HepG2 (cell line): ENCODE results near the gene RNU2-63P. TPM values are rescaled to one million over a fixed set of nuclear protein-coding genes. Genes with fewer than 3 reads are reported as not detected.
A peak's percentile ranks its signal among the peaks of the same experiment; 100 is the strongest.

ENCODE experiments used
- DNMT3B ChIP-seq: conservative IDR thresholded peaks from 2 replicates; pipeline ENCODE4 v1.6.1; 2016; ENCODE audit warnings: missing biosample characterization, control low read depth
- FOXJ3 ChIP-seq: sonication (generic); formaldehyde crosslinking; IDR thresholded peaks from 2 replicates; pipeline ENCODE4 v1.4.0; 2020; ENCODE audit warnings: missing genetic modification reagents, mild to moderate bottlenecking, borderline replicate concordance
- GLI4 ChIP-seq: sonication (generic); formaldehyde crosslinking; IDR thresholded peaks from 2 replicates; pipeline ENCODE4 v1.5.1; 2020; ENCODE audit warnings: missing genetic modification reagents, mild to moderate bottlenecking, moderate library complexity, borderline replicate concordance
- MAZ ChIP-seq, 2 experiments: sonication (generic) in 1 of 2; formaldehyde crosslinking in 1 of 2; IDR thresholded peaks; 2 replicates each; pipeline versions ENCODE4 v1.5.0 to v1.6.1; 2012 to 2020; ENCODE audit warnings: low read depth in 2 of 2, mild to moderate bottlenecking in 2 of 2, borderline replicate concordance in 1 of 2, improper control_type of control experiment in 1 of 2, low read length in 1 of 2, missing genetic modification reagents in 1 of 2, moderate library complexity in 1 of 2
- MYC ChIP-seq: sonication (generic); formaldehyde crosslinking; IDR thresholded peaks from 2 replicates; pipeline ENCODE4 v1.9.0; 2021; ENCODE audit warnings: missing genetic modification reagents, borderline replicate concordance
- PHF21A ChIP-seq: sonication (generic); formaldehyde crosslinking; IDR thresholded peaks from 2 replicates; pipeline ENCODE4 v1.5.0; 2020; ENCODE audit warnings: mild to moderate bottlenecking, missing genetic modification reagents
- PHF8 ChIP-seq: sonication (generic); formaldehyde crosslinking; IDR thresholded peaks from 2 replicates; pipeline ENCODE4 v1.5.0; 2020; ENCODE audit warnings: missing genetic modification reagents
- TARDBP ChIP-seq: sonication (generic); formaldehyde crosslinking; IDR thresholded peaks from 2 replicates; pipeline ENCODE4 v1.8.0; 2022; ENCODE audit warnings: mild to moderate bottlenecking, missing genetic modification reagents
- TCF12 ChIP-seq, 2 experiments: fragments of 450-650 bp in 1 of 2; sonication (generic) in 1 of 2; formaldehyde crosslinking in 1 of 2; IDR thresholded peaks; 2 replicates each; pipeline versions ENCODE4 v1.6.1 to v1.8.0; 2017 to 2022; ENCODE audit warnings: antibody characterized with exemption in 1 of 2, mild to moderate bottlenecking in 1 of 2, missing genetic modification reagents in 1 of 2, moderate library complexity in 1 of 2
- ZNF792 ChIP-seq: IDR thresholded peaks from 2 replicates; pipeline ENCODE4 v1.6.1; 2016
- polyA plus RNA-seq, 8 experiments: library from polyadenylated mRNA; depleted of rRNA in 3 of 8; stranded (reverse) in 7 of 8; unstranded in 1 of 8; fragments of >200 nt; fragmentation: Illumina TruSeq in 4 of 8; extraction: Trizol in 4 of 8; gene quantifications; 2 replicates each; pipeline versions ENCODE4 v1.2.1 to v1.2.3, GENCODE V29; 2011 to 2016; ENCODE audit warnings: low read depth in 4 of 8, missing spikeins in 1 of 8, mixed read lengths in 1 of 8; ENCODE audit not compliant: insufficient read depth in 1 of 8
- total RNA-seq, 5 experiments: library from RNA; depleted of rRNA; stranded (reverse); fragments of >200 nt; fragmentation: Illumina TruSeq; extraction: Trizol; gene quantifications; 2 replicates each; pipeline ENCODE4 v1.2.3, GENCODE V29; 2016; ENCODE audit warnings: low read depth in 1 of 5
- TF ChIP-seq, protein P1 (sequence below): sonication (generic); formaldehyde crosslinking; IDR thresholded peaks from 2 replicates; pipeline ENCODE4 v1.4.0; 2020; ENCODE audit warnings: low read depth, missing genetic modification reagents
- TF ChIP-seq, protein P2 (sequence below): sonication (generic); formaldehyde crosslinking; IDR thresholded peaks from 2 replicates; pipeline ENCODE4 v1.5.0; 2020; ENCODE audit warnings: missing genetic modification reagents
- TF ChIP-seq, protein P3 (sequence below): IDR thresholded peaks from 2 replicates; pipeline ENCODE4 v1.6.1; 2012; ENCODE audit warnings: inconsistent platforms
- TF ChIP-seq, protein P4 (sequence below): sonication (generic); formaldehyde crosslinking; IDR thresholded peaks from 2 replicates; pipeline ENCODE4 v1.8.1; 2023; ENCODE audit warnings: mild to moderate bottlenecking, moderate library complexity, missing genetic modification reagents
- TF ChIP-seq, protein P5 (sequence below): IDR thresholded peaks from 2 replicates; pipeline ENCODE4 v1.6.1; 2016; ENCODE audit warnings: missing compliant biosample characterization, missing genetic modification reagents, borderline replicate concordance
- TF ChIP-seq, protein P6 (sequence below): sonication (generic); formaldehyde crosslinking; IDR thresholded peaks from 2 replicates; pipeline ENCODE4 v1.4.0; 2020; ENCODE audit warnings: missing genetic modification reagents

RNU2-63P gene
- total and polyA plus RNA-seq, 2 of the 13 experiments (the other 11 are each of a cell fraction or from before 2014, with no cell fraction given) = 6.8 TPM; not detected in 1

DNA sequence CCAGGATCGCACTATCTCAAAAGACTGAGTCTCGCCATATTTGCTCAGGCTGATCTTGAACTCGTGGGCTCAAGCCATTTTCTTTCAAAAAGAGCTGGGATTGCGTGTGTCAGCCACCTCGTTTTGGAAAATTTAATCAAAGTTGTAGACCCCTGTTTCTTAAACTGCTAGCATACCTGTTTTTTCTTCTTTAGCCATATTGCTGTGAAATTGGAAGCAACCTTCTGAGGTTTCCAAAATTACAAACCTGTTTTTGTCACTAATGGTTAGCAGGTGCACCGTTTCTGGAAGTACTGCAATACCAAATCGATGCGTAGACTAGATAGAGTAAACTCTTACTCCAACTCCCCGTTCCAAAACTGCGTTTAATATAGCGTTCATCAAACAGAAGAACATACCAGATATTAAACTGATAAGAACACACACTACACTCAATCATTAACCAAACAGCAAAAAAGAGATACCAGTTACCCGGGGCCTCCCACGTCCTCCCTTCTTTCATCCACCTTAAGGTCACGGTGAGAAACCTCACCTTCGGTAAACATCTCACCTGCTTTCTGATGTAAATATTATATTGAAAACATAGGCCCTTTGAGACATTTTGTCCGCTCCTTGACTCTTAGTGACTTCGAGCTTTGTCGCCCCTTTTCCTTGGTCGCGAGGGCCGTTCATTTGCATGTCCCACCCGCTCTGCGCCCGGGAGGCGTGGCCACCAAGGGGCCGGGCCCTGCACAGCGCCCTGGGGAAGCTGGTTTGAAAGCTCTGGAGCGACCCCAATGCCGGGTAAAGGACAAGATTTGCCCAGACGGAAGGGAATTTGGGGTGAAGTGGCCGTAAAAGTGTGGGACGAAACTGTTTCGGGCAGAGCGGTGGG, at the start of gene RNU2-63P (continued):
- TF ChIP-seq MYC = no peak
- peak; percentile 64; the same call in 1 of the 2 replicates for TF ChIP-seq FOXJ3 (CRISPR knock-in tag)
- TF ChIP-seq DNMT3B (CRISPR knock-in tag) = 0 out of 2 replicates have a peak, but pooled peaks have one; percentile 31
- TF ChIP-seq, protein P1, sequence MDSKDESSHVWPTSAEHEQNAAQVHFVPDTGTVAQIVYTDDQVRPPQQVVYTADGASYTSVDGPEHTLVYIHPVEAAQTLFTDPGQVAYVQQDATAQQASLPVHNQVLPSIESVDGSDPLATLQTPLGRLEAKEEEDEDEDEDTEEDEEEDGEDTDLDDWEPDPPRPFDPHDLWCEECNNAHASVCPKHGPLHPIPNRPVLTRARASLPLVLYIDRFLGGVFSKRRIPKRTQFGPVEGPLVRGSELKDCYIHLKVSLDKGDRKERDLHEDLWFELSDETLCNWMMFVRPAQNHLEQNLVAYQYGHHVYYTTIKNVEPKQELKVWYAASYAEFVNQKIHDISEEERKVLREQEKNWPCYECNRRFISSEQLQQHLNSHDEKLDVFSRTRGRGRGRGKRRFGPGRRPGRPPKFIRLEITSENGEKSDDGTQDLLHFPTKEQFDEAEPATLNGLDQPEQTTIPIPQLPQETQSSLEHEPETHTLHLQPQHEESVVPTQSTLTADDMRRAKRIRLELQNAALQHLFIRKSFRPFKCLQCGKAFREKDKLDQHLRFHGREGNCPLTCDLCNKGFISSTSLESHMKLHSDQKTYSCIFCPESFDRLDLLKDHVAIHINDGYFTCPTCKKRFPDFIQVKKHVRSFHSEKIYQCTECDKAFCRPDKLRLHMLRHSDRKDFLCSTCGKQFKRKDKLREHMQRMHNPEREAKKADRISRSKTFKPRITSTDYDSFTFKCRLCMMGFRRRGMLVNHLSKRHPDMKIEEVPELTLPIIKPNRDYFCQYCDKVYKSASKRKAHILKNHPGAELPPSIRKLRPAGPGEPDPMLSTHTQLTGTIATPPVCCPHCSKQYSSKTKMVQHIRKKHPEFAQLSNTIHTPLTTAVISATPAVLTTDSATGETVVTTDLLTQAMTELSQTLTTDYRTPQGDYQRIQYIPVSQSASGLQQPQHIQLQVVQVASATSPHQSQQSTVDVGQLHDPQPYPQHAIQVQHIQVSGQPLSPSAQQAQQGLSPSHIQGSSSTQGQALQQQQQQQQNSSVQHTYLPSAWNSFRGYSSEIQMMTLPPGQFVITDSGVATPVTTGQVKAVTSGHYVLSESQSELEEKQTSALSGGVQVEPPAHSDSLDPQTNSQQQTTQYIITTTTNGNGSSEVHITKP (CRISPR knock-in tag) = peak; percentile 18; the same call in 1 of the 2 replicates
- TF ChIP-seq GLI4 = no peak
- TF ChIP-seq, protein P2, sequence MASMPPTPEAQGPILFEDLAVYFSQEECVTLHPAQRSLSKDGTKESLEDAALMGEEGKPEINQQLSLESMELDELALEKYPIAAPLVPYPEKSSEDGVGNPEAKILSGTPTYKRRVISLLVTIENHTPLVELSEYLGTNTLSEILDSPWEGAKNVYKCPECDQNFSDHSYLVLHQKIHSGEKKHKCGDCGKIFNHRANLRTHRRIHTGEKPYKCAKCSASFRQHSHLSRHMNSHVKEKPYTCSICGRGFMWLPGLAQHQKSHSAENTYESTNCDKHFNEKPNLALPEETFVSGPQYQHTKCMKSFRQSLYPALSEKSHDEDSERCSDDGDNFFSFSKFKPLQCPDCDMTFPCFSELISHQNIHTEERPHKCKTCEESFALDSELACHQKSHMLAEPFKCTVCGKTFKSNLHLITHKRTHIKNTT = 0 out of 2 replicates have a peak, but pooled peaks have one; percentile 62
- TF ChIP-seq MAZ (IDR thresholded peaks at IDR 0.05; ENCODE audit: borderline replicate concordance, low read depth, low read length) = no peak
- peak; percentile 18; the same call in 1 of the 2 replicates for TF ChIP-seq MAZ (CRISPR knock-in tag; IDR thresholded peaks at IDR 0.05; ENCODE audit: low read depth)
- no peak for TF ChIP-seq TCF12 (IDR thresholded peaks at IDR 0.05)
- TF ChIP-seq TCF12 (CRISPR knock-in tag; IDR thresholded peaks at IDR 0.05) = peak; percentile 80; the same call in 1 of the 2 replicates
- TF ChIP-seq, protein P3, sequence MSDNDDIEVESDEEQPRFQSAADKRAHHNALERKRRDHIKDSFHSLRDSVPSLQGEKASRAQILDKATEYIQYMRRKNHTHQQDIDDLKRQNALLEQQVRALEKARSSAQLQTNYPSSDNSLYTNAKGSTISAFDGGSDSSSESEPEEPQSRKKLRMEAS = peak; percentile 60
- TF ChIP-seq, protein P4, sequence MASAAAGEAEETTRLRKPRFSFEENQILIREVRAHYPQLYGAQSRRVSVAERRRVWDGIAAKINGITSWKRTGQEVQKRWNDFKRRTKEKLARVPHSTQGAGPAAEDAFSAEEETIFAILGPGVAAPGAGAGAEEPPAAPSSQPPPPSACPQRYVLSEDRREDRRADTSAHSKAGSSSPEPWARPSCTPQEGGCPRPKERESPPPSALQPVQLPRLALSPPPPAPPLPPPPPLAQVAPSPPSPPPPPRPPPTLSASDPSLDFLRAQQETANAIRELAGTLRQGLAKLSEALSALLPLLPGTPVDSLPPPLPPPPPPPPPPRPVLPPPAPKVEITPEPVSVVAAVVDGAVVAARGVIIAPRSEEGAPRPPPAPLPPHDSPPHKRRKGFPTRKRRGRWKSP (CRISPR knock-in tag) = peak; percentile 11; the same call in 1 of the 2 replicates
- TF ChIP-seq PHF8 (CRISPR knock-in tag) = peak; percentile 82; the same call in 1 of the 2 replicates
- TF ChIP-seq TARDBP (CRISPR knock-in tag) = peak; percentile 98
- peak; percentile 67 for TF ChIP-seq PHF21A (CRISPR knock-in tag)
- TF ChIP-seq, protein P5, sequence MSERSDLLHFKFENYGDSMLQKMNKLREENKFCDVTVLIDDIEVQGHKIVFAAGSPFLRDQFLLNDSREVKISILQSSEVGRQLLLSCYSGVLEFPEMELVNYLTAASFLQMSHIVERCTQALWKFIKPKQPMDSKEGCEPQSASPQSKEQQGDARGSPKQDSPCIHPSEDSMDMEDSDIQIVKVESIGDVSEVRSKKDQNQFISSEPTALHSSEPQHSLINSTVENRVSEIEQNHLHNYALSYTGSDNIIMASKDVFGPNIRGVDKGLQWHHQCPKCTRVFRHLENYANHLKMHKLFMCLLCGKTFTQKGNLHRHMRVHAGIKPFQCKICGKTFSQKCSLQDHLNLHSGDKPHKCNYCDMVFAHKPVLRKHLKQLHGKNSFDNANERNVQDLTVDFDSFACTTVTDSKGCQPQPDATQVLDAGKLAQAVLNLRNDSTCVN (CRISPR knock-in tag) = no peak
- TF ChIP-seq ZNF792 (CRISPR knock-in tag) = peak; percentile 90
- TF ChIP-seq, protein P6, sequence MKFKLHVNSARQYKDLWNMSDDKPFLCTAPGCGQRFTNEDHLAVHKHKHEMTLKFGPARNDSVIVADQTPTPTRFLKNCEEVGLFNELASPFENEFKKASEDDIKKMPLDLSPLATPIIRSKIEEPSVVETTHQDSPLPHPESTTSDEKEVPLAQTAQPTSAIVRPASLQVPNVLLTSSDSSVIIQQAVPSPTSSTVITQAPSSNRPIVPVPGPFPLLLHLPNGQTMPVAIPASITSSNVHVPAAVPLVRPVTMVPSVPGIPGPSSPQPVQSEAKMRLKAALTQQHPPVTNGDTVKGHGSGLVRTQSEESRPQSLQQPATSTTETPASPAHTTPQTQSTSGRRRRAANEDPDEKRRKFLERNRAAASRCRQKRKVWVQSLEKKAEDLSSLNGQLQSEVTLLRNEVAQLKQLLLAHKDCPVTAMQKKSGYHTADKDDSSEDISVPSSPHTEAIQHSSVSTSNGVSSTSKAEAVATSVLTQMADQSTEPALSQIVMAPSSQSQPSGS (CRISPR knock-in tag) = peak; percentile 83
